ENCODE measurements around the gene WNT11.

Gene WNT11

DNA sequence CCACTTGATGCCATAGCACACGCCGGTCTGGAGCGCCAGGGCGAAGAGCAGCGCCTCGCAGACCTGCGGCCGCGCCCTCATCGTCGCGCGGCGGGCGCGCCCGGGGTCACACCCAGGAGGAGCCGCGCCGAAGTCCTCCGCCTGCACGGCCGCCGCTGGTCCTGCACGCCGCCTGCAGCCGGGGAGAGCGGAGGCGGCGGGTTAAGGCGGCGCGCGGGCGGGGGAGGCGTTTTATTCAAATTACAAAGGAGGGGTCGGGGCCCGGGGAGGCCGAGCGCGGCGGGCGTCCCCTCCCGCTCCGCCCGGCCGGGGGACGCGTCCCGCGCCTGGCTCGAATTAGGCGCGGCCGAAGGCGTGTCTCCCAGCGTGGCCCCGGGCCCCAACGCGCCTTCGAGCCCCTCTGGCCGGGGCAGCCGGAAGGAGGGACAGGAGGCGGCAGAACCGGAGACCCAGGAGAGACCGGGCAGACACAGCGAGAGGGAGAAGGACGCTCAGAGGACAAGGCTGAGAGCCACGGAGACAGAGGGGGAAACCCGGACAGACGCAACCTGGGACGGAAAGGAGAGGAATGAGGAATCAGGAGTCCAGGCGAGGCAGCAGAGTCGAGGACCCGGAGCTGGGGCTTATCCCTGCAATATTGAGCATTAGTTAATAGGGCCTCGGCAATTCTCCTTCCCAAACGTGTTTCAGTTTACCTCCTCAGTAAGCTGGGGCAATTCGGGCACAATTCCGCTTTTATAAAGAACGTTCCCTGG, at the start of gene WNT11:
TSS of gene WNT11 (minus strand) at position 176 of the 755 bp plus-strand sequence. CDS start at position 81, 95 bp downstream.
- peak; percentile 46 for DNase-seq

DNA sequence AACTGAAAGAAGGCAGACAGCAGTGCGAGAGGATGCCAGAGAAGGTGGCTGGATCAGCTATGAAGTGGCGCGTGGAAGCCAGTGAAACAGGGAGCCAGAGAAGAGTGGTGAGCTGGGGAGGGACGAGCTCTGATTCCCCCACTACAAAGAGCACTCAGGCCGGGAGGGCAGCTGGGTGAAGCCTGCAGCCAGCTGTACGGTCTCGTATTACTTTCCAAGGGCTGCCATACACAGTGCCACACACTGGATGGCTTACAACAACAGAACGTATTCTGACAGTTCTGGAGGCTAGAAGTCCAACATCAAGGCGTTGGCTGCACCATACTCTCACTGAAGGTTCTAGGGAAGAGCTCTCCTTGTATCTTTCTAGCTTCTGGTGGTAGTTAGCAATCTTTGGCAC, 47.1 kb upstream of the WNT11 start:
- peak; percentile 37 for DNase-seq

DNA sequence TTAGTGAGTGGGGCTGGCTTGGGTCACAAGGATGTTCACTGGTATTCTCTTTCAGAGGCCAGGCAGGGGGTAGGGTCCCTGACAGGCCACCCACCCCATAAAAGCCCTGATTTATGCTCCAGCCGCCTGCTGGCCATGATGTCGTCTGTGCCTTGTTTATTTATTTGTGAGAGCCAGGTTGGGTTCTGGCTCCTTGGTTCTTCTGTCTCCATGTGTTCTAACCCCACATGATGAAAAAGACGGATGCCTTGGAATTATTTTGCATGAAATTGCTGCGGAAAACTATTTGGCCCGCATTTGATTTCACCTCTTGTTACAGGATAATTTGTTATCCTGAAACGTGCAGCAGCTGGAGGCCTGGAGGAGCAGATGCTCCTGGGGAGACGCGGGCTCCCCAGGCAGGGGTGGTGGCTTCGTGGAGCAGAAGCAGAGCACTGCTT, 46.3 kb upstream of the WNT11 start:
- DNase-seq, result no peak

DNA sequence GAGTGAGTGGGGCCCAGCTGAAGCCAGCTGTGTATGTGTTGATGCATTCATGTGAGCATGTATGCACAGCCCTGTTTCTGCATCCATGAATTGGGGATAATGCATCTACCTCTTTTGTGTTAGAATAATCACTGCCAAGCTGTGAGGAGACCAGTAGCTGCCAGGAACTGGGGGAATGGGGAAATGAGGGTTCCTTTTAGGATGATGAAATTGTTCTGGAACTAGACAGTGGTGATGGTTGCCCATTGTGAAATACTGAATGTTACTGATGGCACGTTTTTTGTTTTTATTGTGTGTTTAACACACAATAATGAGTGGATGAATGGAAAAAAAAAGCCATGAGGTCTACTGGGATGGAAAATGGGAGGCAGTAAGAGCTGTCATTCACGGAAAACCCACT, 45.3 kb upstream of the WNT11 start:
- DNase-seq, result no peak

DNA sequence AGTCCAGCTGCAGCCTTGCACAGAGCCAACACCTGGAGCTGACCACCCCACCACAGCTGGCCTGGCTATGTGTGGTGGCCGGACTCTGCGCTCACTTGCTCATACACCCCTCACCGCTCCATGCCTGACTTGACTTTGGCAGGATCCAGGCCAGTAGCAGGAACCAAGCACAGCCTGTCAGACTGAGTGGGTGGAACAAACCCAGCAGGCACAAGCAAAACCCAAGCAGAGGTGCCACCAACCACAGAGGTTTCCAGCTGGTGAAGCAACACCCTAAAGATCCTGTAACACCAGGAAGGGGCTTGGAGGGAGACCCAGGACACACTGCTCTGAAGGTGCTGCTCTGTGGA, 44.9 kb upstream of the WNT11 start:
- no peak for DNase-seq

DNA sequence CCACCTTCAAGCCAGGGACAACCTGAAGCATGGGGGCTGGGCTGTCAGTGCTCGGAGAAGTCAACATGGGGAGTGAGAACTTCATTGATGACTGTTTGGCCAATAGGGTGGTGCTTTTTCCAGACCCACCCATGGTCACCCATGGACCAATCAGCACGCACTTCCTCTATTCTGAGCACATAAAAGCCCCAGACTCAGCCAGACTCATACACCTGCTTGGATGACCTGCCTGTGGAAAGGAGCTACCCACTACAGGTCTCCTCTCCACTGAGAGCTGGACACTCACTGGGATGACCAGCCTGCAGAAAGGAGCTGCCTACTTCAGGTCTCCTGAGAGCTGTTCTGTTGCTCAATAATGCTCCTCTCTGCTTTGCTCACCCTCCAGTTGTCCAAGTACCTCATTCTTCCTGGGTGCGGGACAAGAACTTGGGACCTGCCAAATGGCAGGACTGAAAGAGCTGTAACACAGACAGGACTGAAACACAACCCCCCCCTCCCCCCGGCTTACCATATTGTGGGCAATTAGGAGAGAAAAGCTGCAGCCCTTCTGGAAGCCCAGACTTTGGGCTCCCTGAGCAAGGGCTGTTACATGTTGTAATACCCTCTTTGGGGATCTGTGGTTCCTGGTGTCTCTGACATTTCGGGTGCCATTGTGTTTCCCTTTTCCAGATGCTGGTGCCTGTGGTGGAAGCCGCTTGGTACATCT, 44.4 kb upstream of the WNT11 start:
- DNase-seq, result no peak

DNA sequence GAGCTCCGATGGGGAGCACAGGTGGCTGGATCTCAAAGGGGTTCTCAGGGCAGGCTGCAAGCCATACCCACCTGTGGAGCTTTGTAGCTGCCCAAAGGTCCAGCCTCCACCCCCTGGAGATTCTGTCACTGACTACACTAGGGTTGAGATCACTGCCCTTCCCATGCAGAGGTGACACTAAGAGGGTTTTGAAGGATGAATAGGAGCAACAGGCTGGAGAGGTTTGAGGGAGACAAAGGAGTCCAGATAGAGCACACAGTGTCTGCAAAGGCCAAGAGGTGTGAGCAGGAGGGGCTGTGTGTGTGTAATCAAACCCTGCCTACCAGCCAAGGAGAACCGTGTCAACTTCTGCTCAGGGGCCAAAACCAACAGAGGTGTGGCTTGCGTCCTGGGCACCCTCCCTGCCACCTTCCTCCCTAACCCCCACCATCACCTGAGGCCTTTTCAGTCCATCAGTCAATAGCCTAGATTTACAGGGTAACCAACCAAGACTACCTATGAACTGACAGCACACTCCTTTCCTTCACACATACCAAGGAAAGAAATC, 43.0 kb upstream of the WNT11 start:
- no peak for DNase-seq

GRCh38 chr11:76248210-76248609, 41.9 kb upstream of the WNT11 start:
- no peak for DNase-seq

GRCh38 chr11:76247091-76247490, 40.8 kb upstream of the WNT11 start:
- DNase-seq, result no peak

GRCh38 chr11:76246271-76246933, 40.1 kb upstream of the WNT11 start:
- DNase-seq, result no peak

GRCh38 chr11:76245720-76246119, 39.4 kb upstream of the WNT11 start:
- DNase-seq, result no peak

- peak; percentile 62 for DNase-seq
Observed at GRCh38 chr11:76244316-76244851, 38.1 kb upstream of the WNT11 start.

DNA sequence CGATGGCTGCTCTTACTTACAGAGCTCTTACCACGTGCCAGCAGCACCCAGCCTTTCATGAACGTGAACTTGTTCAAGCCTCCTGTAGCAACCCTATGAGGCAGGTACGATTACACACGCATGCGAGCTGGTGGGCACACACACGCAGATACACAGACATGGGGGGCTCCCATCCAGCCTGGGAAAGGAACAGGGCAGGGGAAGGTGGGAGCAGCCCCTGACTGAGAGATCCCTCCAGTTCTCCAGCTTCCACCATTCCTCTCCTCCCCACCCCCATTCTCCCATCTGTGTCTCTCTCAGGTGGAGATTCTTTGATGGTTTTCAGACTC, 37.6 kb upstream of the WNT11 start:
- DNase-seq, result no peak

GRCh38 chr11:76243193-76243956, 37.1 kb upstream of the WNT11 start:
- no peak for DNase-seq

GRCh38 chr11:76242004-76242779, 35.9 kb upstream of the WNT11 start:
- no peak for DNase-seq

- no peak for DNase-seq
Observed at GRCh38 chr11:76241243-76242000, 35.1 kb upstream of the WNT11 start.

GRCh38 chr11:76240666-76241065, 34.4 kb upstream of the WNT11 start:
- DNase-seq, result no peak

DNA sequence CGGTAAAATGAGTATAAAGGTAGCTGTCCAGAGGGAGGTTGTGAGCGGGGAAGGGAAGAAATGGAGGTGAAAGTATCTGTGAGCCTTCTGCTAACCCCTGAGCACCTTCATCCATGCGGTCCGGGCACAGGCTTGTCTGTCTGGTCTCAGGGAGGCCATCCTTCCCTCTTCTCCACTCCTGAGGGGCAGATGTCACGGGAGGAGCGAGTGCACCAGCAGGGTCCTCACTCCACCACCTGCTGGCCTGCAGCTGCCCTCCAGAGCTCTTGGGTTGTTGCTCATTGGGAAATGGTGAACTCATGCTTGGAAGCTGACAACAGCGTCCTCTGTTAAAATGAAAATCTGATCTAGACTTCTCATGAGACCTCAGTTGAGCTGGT, 33.8 kb upstream of the WNT11 start:
- DNase-seq, result peak; percentile 14

- no peak for DNase-seq
Observed at GRCh38 chr11:76239483-76240160, 33.3 kb upstream of the WNT11 start.

GRCh38 chr11:76238551-76238950, 32.2 kb upstream of the WNT11 start:
- no peak for DNase-seq

- peak; percentile 25 for DNase-seq
Observed at GRCh38 chr11:76237914-76238313, 31.6 kb upstream of the WNT11 start.
